GM18907 (cell line): ENCODE measurements around the gene MTHFD2.
"Not testable (repeated sequence)": the region's sequence is repeated elsewhere in the genome, so short reads cannot be mapped to it uniquely, and the experiment has no call there.

Experiments
- ATAC-seq: cut with Tn5 transposase; IDR thresholded peaks from one replicate; pipeline ENCODE4 v1.9.1; 2021; ENCODE audit warnings: mild to moderate bottlenecking, moderate library complexity; ENCODE audit not compliant: unreplicated experiment

The MTHFD2 gene

GRCh38 chr2:74226648-74227213, 28.3 kb downstream of the MTHFD2 start:
- no peak for ATAC-seq

- no peak for ATAC-seq
Observed at GRCh38 chr2:74227646-74228045, 29.2 kb downstream of the MTHFD2 start.

GRCh38 chr2:74228772-74229171, 30.4 kb downstream of the MTHFD2 start:
- no peak for ATAC-seq

GRCh38 chr2:74229865-74230264, 31.4 kb downstream of the MTHFD2 start:
- not testable (repeated sequence) for ATAC-seq

- ATAC-seq = no peak
Observed at GRCh38 chr2:74232426-74232825, 34.0 kb downstream of the MTHFD2 start.

GRCh38 chr2:74233648-74234047, 35.2 kb downstream of the MTHFD2 start:
- no peak for ATAC-seq

- ATAC-seq = no peak
Observed at GRCh38 chr2:74235041-74235440, 36.6 kb downstream of the MTHFD2 start.

- no peak for ATAC-seq
Observed at GRCh38 chr2:74238879-74239278, 40.5 kb downstream of the MTHFD2 start.

- no peak for ATAC-seq
Observed at GRCh38 chr2:74239346-74239745, 40.9 kb downstream of the MTHFD2 start.

GRCh38 chr2:74242354-74243071, 44.1 kb downstream of the MTHFD2 start:
- ATAC-seq = no peak

- no peak for ATAC-seq
Observed at GRCh38 chr2:74244286-74244685, 45.9 kb downstream of the MTHFD2 start.

GRCh38 chr2:74246496-74247195, 48.2 kb downstream of the MTHFD2 start:
- ATAC-seq = no peak

GRCh38 chr2:74249406-74250122, 51.1 kb downstream of the MTHFD2 start:
- no peak for ATAC-seq

GRCh38 chr2:74250189-74250631, 51.8 kb downstream of the MTHFD2 start:
- no peak for ATAC-seq

- ATAC-seq = no peak
Observed at GRCh38 chr2:74252036-74252435, 53.6 kb downstream of the MTHFD2 start.

- ATAC-seq = no peak
Observed at GRCh38 chr2:74252862-74253261, 54.4 kb downstream of the MTHFD2 start.

GRCh38 chr2:74253306-74253970, 55.0 kb downstream of the MTHFD2 start:
- no peak for ATAC-seq

GRCh38 chr2:74253971-74254310, 55.5 kb downstream of the MTHFD2 start:
- no peak for ATAC-seq

GRCh38 chr2:74255660-74256213, 57.3 kb downstream of the MTHFD2 start:
- no peak for ATAC-seq

- no peak for ATAC-seq
Observed at GRCh38 chr2:74259191-74259590, 60.8 kb downstream of the MTHFD2 start.

- ATAC-seq = no peak
Observed at GRCh38 chr2:74259733-74260132, 61.3 kb downstream of the MTHFD2 start.
